ENCODE results near the gene HCAR1. TPM values are rescaled to one million over a fixed set of nuclear protein-coding genes. Genes with fewer than 3 reads are reported as not detected.
"Not testable (repeated sequence)": the region's sequence is repeated elsewhere in the genome, so short reads cannot be mapped to it uniquely, and the experiment has no call there.

Gene HCAR1, protein sequence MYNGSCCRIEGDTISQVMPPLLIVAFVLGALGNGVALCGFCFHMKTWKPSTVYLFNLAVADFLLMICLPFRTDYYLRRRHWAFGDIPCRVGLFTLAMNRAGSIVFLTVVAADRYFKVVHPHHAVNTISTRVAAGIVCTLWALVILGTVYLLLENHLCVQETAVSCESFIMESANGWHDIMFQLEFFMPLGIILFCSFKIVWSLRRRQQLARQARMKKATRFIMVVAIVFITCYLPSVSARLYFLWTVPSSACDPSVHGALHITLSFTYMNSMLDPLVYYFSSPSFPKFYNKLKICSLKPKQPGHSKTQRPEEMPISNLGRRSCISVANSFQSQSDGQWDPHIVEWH
- total RNA-seq (2014; rRNA removed; shearing (Covaris generic)), result 0.02 TPM in 1 of 2 replicates, not detected in the other
- polyA plus RNA-seq (2015; cell fraction: cytosol; rRNA removed), result 0.03 and 0.08 TPM in 2 replicates
- polyA plus RNA-seq (2015; cell fraction: nucleus; rRNA removed), result 0.04 and 0.05 TPM in 2 replicates

DNA sequence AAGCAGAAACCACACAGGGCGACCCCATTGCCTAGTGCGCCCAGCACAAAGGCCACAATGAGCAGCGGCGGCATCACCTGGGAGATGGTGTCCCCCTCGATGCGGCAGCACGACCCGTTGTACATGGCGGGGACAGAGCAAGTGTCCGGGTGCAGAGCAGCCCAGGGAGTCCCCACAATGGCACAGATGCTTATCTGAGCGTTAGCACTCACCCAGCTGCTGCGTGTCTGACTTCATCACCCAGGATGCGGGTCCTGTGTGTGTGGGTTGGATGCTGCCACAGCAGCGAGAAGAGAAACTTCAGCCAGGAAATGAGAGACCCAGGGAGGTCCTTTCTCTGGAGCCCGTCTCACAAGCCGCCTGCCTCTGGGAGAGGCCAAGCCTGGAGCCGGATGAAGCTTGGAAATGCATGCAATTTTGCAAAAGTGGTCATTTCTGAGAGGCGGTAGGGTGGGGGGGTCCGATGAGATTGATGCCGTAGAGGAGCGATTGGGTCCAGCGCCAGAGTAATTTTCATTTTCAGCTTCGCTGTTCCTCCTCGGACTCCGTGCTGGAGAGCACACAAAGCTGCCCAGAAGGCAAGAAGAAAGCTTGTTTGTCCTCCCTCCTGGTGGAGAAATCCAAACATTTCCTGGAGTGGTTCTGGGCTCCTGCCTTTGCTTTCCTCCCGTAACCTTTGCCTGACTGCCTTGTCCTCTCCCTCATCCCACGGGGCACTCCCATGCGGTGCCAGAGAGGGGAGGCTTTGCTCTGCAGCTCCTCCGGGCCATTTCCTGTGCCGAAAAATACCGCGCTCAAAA lies at the start of gene HCAR1:
Gene HCAR1 (minus strand): TSS at position 630 of the 800 bp plus-strand sequence. CDS start 505 bp downstream, at position 125.
- DNase-seq (ENCODE audit: low read depth), result no peak

DNA sequence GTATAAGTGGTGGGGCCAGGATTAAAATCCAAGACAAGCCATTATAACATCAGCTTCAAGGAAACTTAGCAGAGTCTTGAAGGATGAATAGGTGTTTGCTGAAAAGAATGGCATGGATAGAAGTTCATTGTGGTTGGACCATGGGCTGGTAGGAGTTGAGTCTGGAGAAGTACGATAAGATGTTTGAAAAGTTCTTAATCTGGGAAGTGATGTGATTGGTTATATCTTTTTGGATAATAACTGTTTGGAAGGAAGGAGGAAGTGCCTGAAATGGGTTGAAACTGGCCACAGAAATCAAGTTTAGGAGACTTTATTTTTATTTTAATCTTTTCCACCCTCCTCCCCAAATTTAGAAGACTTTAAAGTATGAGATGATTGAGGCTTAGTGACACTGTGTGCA lies 26.9 kb upstream of the HCAR1 start:
- DNase-seq (ENCODE audit: low read depth), result no peak

DNA sequence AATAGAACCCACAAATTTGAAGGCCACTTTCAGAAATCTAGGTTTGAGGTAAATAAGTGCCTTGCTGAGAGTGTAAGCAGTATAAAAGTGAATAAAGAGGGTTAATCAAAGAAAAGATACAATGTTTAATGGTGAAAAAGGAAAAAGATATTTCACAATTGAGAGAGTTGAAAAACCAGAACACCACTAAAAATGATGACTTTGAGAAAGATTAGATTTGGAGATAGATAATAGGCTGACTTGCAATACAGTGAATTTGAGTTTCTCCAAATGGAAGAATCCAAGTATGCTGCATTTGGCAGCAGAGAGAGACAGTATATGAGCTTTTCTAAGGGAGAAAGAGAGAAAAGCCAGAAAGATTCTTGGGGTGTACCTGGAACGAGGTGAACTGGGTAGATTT lies 24.1 kb upstream of the HCAR1 start:
- DNase-seq (ENCODE audit: low read depth), result no peak

DNA sequence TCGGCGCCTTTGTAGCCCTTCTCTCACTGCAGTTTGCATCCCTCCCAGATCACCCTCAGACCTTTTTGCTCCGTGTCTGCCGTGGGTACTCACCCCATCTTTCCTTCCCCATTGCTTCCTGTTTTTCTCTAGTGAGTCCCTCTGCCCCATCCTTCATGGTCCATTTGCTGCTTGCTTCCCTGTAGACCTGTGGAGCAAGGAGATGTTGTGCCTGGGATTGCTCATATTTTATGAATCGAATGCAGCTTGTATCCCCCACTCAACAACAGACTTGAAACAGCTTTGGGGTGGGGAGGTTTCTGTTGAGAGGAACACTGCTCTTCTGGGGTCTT lies 22.6 kb upstream of the HCAR1 start:
- no peak for DNase-seq (ENCODE audit: low read depth)

DNA sequence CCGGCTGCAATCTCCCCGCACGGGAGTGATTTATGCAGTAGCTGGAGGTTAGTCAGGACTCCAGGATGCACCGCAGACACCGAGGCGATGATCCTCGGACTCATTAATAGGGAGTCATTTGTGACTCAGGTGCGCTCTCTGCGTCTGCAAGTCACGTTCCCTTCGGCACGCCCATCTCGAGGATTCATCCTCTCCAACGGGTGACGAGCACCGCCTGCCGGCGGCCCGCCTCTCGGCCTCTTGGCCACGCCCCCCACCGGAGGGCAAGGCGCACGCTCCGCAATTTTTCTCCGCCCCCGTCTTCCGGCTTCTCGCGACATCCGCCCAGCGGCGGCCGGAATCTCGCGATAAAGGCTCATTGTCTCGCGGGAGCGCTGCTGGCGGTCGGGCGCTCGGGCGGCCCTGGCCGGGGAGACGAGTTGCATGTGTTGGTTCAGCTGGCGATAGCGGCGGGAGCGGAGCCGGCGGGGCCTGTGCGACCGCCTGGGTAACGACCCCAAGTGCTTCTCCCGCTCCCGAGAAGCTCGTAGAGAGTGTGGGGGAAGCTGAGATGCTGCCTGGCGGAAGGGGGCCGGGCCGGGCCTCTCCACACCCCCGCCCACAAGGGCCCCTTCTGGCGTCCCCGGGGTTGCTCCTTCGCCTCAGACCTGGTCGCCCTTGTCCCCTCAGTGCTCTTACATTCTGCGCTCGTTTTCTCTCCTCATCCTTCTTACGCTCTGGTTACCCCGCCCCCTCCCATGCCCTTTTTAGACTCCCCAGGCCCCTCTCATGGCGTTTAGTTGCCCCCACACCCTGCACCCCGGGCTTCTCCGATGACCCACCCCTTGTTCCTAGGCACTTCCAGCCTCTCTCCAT lies 22.0 kb upstream of the HCAR1 start, which contains the start of gene DENR:
Gene DENR (plus strand): TSS at position 361 of the 855 bp plus-strand sequence. CDS start 878 bp downstream, outside the sequence.
- DNase-seq (ENCODE audit: low read depth), result peak; percentile 99

GRCh38 chr12:122750781-122751515 lies 20.3 kb upstream of the HCAR1 start:
- not testable (repeated sequence) for DNase-seq (ENCODE audit: low read depth)

DNA sequence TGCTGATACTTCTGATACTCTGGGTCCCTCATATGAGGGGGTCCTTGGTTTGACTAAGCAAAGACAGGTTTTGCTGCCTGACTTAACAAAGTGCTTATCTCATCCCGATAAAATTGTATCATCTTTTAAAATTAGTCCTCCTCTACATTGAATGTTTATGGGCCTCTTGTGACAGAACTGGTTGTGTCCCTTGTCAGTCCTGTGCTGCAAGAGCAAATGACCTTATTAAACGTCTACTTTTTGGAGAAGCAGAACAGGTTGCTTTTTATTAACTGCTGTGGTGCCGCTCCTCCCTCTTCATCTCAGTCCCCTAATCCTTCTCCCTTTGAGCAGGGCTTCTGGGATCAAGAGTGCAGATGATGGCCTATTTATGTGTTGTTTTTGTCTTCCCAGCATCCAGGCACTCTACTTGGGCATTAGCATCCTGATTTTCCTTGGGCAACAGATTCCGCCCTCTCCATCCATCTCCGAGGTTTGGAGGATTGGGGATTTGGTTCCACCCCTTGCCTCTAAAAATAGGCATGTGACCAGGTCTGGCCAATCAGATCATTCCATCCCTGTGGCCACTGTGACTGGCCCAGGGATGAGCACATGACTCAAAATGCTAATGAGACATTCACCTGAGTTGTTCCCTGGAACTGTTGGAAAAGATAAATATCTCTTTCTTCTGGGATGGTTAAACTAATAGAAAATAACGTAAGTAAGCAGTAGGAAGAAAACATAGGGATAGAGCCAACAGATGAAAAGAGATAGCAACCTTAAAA lies 19.1 kb upstream of the HCAR1 start:
- DNase-seq (ENCODE audit: low read depth), result no peak

GRCh38 chr12:122747224-122748135 lies 16.8 kb upstream of the HCAR1 start:
- DNase-seq (ENCODE audit: low read depth), result no peak

- no peak for DNase-seq (ENCODE audit: low read depth)
These were observed 13.4 kb upstream of the HCAR1 start for GRCh38 chr12:122743895-122744525.

- DNase-seq (ENCODE audit: low read depth), result no peak
These were observed 9.7 kb upstream of the HCAR1 start for GRCh38 chr12:122740351-122740750.

- peak; percentile 20 for DNase-seq (ENCODE audit: low read depth)
These were observed 7.9 kb upstream of the HCAR1 start for GRCh38 chr12:122738571-122738970.

DNA sequence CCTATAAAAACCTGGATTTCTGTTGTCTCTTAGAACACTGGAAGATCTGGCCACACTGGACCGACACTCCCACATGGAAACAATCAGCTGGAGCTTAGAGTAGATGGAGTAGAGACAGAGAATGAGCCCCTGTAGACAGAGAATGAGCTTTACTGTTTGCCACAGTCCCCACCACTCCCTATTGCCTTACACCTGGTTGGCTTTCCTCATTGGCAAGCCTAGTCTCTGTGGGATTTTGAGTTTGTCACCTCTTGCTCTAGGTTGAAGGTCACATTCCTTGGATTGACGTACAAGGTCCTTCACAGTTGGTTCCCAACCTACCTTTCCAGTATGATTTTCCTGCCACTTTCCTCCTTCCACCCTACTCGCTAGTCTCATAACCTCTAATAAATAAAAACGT lies 2.0 kb upstream of the HCAR1 start:
- DNase-seq (ENCODE audit: low read depth), result no peak

DNA sequence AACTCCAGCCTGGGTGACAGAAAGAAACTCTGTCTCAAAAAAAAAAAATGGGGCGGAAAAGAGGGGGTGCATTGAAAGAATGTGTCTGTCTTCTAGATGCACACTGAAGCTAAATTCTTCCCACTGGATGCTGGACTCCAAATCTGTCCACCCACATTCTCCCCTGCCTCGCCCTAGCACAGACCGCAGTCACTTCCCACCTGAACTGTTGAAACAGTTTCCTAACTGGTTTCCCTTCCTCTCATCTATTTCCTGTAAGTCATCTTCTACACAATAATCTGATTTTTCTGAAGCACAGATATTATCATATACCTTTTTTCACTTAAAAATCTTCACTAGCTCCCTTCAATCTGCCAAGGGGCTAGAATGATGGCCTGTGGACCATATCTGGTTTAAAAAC lies 1.5 kb upstream of the HCAR1 start:
- no peak for DNase-seq (ENCODE audit: low read depth)

GRCh38 chr12:122729583-122730214 lies 945 bp downstream of the HCAR1 start:
- DNase-seq (ENCODE audit: low read depth), result no peak

- DNase-seq (ENCODE audit: low read depth), result peak; percentile 65
These were observed 4.5 kb downstream of the HCAR1 start for GRCh38 chr12:122726080-122726558.

- no peak for DNase-seq (ENCODE audit: low read depth)
These were observed 5.1 kb downstream of the HCAR1 start for GRCh38 chr12:122725452-122726079.

DNA sequence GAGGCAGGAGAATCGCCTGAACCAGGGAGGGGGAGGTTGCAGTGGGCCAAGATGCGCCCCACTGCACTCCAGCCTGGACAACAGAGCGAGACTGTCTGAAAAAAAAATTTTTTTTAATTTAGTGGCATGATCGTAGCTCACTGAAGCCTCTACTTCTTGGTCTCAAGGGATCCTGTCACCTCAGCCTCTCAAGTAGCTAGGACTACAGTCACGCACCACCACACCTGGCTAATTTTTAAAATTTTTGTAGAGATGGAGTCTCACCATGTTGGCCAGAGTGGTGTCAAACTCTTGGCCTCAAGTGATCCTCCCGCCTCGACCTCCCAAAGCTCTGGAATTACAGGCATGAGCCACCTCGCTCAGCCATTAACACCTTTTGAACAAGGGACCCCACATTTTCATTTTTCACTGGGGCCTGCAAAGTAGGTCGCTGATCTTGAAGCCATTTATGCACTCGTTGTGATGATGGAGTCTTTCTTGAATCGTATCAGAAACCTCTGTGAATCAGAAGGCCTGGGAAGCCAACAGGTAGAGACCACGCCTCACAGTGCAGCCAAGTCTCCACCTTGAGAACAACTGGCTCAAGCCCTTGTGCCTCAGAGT lies 5.9 kb downstream of the HCAR1 start:
- no peak for DNase-seq (ENCODE audit: low read depth)

Measured in HT1080 (cell line).